Dermis microvascular lymphatic vessel endothelial cell (primary cell): Measurements from ENCODE around the gene CEACAM18. TPM values are rescaled to one million over a fixed set of nuclear protein-coding genes. Genes with fewer than 3 reads are reported as not detected.
A peak's percentile ranks its signal among the peaks of the same experiment; 100 is the strongest.
"Not testable (repeated sequence)": the region's sequence is repeated elsewhere in the genome, so short reads cannot be mapped to it uniquely, and the experiment has no call there.

Experiments used
- DNase-seq, 2 donors: peaks; one replicate each; pipeline versions ENCODE4 v3.0.0 to v3.0.0-alpha.2; 2010; ENCODE audit warnings: low read depth in 2 of 2
- total RNA-seq: library from RNA; depleted of rRNA; stranded (reverse); fragments of >200 nt; gene quantifications from 2 replicates; pipeline ENCODE4 v1.2.1, GENCODE V29; 2014

Gene CEACAM18
- not detected in 2 replicates for total RNA-seq

DNA sequence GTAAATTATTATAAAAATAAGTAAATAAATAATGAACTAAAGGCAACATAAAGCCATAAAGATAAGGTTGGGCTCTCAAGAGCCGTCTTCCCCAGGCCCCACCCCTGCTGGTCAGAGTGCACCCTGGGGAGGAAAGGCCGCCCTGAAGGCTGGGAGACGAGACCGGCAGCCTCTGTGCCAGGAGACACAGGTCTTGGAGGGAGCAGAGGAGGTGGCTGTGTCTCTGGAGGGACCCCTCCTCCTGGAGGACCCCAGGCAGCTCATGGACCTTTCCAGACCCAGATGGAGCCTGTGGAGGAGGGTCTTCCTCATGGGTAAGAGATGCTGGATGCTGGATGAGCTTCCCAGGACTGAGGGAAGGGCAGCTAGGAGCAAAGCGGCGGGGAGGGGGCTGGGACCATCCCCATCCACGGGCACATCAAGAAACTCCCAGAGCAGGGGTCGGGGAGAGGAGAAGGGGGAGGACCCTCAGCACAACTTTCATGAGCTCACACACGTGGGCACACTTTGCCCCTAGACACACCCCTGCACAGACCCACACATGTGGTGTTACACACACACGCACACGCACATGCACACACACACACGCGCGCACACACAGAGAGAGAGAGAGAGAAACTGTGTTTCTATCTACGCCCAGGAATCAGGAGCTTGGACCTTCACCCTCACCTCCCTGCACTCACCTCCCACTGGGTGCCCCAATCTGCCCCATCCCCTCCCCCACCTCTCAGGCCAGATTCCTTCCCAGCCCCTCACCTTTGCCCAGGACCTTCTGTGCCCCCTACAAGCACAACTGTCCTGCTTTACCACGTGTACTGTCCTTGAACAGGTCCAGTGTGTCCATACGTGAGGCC, at the start of gene CEACAM18:
TSS of gene CEACAM18 (plus strand) at position 159 of the 854 bp plus-strand sequence.
- no peak for DNase-seq

DNA sequence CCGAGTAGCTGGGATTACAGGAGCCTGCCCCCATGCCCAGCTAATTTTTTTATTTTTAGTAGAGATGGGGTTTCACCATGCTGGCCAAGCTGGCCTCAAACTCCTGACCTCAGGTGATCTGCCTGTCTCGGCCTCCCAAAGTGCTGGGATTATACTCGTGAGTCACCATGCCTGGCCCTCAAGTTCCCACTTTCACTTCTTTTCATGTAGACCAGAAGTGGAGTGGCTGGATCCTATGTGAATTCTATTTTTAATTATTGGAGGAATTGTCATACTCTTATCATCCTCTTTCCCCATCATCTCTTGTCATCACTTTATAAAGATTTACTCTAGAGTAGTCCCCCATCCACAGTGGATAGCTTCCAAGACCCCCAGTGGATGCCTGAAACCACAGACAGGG, 48.1 kb upstream of the CEACAM18 start:
- no peak for DNase-seq

DNA sequence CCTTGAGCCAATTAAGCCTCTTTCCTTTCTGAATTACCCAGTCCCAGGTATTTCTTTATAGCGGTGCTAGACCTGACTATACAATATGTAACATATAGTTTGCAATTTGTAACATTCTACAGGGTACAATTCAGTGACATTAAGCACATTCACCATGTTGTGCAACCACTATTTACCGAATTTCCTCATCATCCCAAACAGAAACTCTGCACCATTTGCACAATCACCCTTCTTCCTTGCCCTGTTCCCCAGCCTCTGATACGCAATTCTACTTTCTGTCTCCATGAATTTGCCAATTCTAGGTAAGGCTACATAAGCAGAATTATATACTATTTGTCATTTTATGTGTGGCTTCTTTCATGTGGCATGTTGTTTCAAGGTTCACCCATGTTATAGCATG, 47.2 kb upstream of the CEACAM18 start:
- no peak for DNase-seq

DNA sequence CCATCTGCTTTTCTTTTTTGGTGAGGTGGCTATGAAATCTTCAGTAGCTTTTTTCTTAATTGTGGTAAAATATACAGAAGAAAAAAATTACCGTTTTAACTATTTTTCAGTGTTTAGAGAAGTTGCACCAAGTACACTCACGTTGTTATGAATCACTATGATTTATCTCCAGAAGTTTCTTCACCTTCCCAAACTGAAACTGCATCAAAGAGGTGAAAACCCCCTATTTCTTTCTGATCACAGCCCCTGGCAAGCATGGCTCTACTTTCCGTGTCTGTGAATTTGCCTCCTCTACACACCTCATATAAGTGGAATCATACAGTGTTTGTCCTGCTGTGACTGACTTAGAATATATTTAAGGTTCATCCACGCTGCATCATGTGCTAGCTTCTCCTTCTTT, 45.3 kb upstream of the CEACAM18 start:
- DNase-seq, result no peak

DNA sequence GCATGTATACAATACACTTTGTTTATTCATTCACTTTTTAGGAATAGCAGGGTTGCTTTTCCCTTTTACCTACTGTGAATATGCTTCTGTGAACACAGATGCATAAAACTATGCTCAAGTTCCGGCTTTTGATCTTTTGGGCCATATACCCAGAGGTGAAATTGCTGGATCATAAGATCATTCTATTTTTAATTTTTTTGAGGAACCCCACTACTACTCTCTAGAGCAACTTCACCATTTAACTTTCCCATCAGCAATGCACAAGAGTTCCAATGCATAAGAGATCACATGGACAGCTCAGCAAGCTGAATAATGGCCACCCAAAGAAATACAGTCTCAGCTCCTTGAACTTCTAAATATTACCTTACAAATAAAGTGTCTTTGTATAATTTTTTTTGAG, 43.9 kb upstream of the CEACAM18 start:
- DNase-seq, result no peak

DNA sequence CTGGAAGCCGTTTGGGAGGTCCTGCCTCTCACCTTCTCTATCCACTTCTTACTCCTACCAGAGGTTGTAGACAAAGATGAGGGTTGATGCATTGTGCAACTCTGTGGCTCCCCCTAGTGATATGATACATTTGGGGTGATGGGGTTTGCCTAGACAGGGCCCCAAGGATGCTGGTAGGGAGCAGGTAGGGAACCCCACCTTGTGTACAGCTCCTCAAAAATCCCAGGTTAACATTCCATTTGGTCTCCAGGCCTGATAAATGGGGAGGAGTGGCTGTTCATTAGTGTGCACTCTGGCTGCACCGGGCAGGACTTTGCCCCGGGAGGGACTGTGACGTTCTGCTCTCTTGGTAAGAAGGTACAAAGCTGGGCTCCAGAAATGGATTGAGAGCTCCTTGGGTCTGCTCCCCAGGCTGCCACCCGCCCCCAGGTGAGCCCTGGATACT, 39.3 kb upstream of the CEACAM18 start:
- DNase-seq, result peak in 1 of 2 donors; percentile 19

DNA sequence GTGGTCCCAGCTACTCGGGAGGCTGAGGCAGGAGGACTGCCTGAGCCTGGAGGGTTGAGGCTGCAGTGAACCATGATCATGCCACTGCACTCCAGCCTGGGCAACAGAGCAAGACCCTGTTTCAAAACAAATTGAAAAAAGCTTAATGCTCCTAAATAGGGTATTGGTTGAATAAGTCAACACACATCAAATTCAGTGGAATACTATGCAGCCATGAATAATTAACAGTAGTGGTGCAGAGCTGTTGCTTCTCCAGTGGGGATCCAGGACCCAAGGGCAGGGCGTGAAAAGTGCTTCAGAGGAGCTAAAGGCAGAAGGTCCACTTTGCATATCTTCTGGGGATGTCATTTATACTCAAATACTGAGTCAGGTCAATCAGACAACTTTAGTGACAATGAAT, 38.3 kb upstream of the CEACAM18 start:
- no peak for DNase-seq

DNA sequence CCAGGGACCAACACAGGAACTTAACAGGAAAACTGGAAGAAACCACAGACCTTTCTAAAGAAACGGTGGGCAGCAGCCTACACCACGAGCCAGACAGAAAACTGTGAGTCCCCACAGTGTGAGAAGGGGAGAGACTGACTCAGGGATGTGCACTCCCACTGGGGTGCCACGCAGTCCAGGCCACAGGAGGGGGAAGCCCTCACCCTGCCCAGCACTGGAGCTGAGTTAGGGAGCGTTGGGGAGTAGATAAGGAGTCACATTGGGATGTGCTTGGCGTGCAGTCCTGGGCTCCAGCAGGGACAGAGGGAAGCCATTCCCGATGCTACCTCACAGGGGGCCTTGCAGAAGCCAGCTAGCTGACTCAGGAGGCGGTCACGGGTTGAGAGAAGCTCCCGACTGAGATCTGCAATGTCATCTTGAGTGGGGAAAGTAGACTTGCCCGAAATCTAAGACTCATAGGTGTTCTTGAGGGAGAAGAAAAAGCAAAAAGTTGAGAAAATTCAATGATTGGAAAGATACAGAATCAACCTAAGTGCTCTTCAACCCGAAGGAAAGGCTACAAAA, 37.4 kb upstream of the CEACAM18 start:
- no peak for DNase-seq

DNA sequence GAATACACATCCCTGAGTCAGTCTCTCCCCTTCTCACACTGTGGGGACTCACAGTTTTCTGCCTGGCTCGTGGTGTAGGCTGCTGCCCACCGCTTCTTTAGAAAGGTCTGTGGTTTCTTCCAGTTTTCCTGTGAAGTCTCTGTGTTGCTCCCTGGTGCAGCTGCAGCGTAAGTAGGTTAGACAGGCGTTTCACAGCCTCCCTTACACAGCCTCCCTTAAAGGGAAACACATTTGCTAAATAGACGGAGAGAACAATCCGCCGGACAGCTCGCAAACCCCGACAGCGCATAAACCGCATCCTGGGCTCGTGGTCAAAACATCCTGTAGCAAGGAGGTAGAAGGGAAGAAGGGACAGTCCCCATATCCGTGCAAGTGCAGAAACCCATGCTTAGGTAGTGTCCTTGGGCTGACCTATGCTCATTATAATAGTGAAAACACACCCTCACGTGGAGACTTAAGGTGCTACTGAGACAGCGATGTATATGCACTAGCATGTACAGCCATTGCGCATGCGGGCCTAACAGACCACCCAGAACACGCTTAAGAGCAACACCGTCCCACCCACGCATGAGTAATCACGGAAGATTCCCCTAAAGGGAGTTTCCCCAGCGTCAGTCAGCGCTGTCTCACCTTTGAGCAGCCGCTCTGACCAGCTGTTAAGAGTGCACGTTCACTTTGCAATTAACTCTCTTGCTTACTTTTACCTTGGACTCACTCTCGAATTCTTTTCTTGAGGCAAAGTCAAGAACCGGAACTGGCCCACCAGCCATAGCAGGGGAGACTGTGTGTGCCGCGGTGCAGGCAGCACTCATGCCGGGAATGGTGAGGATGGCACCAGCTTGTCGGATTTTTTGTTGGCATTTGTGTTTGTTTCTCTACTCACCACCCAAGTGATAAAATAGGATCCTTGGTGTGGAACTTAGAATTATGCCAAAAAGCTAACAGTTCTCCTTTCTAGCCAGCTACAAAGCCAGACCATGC, 36.6 kb upstream of the CEACAM18 start:
- DNase-seq, result no peak

DNA sequence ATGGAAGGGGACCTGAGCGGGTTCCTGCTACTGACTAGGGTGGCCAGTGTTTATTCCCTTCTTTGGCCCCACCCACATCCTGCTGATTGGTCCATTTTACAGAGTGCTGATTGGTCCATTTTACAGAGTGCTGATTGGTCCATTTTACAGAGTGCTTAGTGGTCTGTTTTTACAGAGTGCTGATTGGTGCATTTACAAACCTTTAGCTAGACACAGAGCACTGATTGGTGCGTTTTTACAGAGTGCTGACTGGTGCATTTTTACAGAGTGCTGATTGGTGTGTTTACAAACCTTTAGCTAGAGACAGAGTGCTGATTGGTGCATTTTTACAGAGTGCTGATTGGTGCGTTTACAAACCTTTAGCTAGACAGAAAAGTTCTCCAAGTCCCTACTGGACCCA, 30.8 kb upstream of the CEACAM18 start:
- not testable (repeated sequence) for DNase-seq

DNA sequence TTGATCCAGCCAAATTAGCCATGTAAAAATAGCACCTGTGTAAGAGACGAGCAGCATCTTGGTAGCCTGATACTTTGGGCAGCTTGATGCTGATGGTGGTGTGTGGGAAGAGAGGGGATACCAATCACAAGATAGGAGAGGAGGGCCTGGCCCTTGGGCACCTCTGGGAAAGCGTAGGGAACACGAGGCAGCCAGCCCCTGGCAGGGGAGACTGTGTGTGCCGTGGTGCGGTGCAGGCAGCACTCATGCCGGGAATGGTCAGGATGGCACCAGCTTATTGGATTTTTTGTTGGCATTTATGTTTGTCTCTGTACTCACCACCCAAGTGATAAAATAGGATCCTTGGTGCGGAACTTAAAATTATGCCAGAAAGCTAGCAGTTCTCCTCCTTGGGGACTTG, 30.3 kb upstream of the CEACAM18 start:
- no peak for DNase-seq

DNA sequence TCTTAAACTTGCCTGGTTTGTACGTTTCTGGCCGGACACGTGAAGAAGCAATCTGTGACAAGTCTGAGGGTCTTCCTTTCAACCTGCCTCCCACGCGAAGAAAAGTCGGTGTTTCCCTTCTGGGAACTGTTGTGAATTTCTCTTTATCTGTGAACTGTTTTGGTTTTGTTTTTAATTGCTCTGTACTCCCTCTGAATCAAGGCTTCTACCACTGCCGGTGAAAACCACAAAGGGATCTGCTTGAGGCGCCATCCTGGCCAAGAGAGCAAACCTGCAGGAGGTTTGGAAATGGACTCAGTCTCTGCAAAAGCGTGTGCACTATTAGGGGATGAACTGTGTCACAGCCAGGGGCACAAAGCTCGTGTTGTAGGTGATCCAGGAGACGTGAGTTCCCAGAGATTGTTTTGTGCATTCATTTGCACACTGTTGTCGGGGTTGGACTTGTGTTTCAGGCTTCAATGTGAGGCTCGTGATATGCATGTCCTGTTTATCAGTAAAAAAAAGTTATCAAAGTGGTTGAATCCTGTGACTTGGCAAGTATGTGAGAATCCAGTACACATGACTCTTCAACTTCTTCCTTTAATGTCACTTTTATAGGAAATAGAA, 29.8 kb upstream of the CEACAM18 start:
- no peak for DNase-seq

DNA sequence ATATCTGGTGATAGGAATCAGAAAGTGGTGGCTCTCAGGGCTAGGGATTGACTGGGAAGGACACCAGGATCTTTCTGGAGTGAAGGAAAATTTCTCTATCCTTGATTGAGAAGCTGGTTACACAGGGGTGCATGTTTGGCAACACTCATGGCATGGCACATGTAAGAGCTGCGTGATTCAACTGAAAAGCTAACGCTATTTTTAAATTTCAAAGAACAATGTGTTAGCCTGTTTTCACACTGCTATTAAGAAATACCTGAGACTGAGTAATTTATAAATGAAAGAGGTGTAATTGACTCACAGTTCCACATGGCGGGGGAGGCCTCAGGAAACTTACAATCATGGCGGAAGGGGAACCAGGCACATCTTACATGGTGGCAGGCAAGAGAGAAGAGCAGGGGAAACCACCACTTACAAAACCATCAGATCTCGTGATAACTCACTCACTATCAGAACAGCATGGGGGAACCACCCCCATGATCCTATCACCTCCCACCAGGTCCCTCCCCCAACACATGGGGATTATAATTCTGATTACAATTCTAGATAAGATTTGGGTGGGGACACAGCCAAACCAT, 27.5 kb upstream of the CEACAM18 start:
- DNase-seq, result no peak

DNA sequence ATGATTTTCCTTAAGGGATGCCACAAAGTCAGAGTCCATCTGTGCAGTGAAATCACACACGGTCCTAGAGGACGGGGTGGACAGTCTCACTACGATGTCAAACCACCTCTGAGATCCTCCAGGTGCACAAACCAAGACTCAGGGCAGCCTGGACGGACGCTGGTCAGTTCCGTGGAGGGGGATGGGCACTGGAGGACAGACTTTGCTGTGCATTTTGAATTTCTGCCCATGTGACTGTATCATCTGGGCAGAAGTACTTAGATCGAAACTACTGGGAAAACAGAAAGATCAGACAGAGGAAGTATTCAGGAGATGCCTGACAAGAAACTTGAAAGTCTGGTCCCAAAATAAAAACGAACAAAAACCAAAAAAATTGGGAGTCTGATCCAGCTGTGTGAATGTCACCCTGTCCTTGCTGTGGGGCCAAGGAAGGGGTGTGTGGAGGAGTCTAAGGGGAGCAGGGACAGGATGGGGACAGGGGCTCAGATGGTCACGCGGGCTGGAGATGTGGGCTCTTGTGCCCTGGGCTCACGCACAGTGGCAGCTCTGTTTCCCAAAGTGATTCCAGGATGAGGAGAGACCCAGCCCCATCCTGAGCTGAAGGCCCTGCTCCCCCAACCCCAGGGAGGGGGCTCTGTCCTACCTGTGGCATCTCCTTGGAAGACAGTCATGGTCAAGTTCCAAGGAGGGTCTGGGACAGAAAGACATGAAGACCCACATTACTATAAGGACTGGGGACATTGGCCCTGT, 21.6 kb upstream of the CEACAM18 start:
- DNase-seq, result no peak

DNA sequence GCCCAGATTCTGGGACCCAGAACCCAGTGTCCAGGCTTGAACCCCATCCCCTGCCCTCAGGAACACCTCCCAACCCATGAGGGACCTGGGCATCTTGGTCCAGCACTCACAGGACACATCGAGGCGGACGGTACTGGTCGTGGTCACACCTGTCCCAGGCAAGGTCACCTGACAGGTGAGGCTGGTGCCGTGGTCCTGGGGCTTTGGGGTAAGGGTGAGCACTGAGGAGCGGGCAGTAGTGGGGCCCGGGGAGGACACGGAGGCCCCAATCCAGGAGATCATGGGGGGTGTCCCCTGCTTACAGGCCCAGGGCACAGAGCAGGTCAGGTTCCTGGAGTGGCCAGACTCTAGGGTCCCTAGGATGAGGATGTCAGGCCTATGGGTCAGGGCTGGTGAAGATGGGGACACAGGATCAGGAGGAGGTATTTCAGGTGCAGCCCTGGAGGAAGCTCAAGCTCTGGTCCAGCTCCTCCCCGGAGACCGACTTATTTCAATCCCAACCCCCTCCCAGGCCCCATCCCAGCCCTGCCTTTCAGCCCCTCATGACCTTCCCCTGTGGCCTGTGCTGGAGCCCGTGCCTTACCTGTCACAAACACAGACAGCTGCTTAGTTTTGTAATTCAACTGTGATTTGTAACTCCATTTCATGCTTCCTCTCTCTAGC, 20.9 kb upstream of the CEACAM18 start:
- no peak for DNase-seq

DNA sequence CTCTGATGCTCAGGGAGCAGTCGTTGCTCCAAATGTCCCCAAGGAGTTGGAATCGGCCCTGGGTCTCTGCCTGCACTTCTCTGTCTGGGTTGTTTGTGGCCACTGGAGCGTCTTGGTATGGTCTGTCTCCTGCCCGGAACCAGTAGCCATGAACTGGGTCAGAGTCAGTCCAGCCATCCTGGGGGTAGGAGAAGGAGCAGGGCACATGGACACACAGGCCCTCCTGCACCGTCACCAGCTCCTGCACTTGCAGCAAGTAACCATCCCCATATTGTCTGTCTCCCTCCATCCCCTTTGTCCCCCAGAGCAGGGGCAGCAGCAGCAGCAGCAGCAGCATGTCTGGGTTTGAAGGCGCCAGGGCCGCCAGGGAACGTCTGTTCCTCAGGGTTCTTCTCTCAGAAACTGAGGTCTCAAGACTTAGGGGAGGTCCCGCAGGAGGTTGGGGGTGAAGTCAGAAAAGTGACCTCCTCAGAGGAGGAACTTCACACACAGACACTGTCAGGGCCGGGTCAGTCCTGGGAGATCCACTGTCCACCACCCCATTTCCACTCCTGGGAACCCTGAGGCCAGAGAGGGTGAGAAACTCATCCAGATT, 20.2 kb upstream of the CEACAM18 start, which contains the start of gene SIGLEC8:
TSS of gene SIGLEC8 (minus strand) at position 404 of the 595 bp plus-strand sequence. CDS start at position 337, 67 bp downstream.
- no peak for DNase-seq

DNA sequence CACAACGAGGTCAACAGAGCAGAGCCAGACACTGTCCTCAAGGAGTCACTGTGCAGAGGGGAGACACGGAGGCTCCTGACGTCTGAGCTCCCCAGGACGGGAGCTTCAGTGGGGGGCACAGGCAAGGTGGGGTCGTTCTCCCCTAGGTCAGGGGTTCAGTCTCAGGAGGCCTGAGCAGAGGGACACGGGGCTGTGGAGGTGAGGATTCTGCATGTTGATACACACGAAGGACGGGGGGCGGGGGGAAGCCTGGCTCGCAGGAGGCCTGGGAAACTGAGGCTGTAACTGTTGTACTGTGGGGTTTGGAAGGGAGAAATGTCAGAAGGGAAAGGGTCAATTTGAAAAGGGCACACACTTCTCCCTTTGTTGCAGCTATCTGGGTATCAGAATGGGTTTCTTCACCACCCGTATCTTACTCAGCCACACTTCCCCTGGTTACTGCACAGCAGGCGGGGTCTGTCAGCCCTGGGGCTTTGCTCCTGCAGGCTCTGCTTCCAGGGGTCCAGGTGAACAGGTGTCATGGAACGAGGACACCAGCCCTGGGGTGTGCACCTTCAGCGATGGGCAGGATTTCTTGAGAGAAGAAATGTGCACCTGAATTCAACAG, 19.3 kb upstream of the CEACAM18 start:
- no peak for DNase-seq

DNA sequence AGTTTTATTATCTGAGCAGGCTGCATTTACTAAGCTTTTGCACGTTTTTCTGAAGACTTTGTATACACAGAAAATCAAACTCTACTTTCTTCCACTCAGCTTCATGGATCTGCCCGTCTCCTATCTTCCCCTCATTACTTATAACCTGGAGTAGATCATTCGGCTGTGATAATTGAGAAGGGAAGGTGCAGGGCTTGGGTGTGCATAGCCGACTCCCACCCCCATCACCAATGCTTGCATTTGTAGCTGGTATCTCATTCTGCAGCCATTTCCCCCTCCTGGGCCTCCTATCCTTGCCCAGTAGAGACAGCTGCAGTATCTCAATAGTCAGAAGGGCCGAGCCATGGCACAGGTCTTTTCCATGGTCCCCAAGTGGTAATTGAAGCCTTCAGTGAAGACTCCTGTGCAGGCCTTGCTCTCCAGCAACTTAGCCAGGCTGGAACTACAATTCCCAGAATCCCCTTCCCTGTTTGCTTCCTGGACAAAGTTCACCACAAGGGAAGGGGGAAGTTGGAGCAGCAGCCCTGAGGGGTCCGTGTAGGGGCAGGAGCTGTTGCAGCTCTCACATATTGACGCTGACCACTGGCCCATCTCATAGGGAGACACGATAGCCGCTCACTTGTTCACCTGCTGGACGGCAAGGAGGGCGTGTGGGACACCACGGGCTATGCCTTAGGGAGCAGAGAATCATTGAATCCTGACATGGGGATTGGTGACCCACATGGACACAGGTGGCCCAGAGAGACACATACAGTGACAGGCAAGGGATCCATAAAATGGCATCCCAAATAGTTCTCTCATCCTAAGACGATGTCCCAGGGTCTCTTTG, 18.0 kb upstream of the CEACAM18 start:
- DNase-seq, result peak; percentile 7 to 28
